SW 1271 (cell line): ENCODE measurements around the gene GLRX5.
A peak's percentile ranks its signal among the peaks of the same experiment; 100 is the strongest.
"Not testable (repeated sequence)": the region's sequence is repeated elsewhere in the genome, so short reads cannot be mapped to it uniquely, and the experiment has no call there.

Experiments
- DNase-seq, 2 experiments: peaks; one replicate each; lab custom pipeline; 2025; lab: John Stamatoyannopoulos, UW

Gene GLRX5

GRCh38 chr14:95559203-95559602, 24.4 kb downstream of the GLRX5 start:
- no peak for DNase-seq

- peak; percentile 49 to 89 for DNase-seq
Measured at GRCh38 chr14:95561001-95561412, 26.2 kb downstream of the GLRX5 start.

GRCh38 chr14:95562892-95563685, 28.2 kb downstream of the GLRX5 start:
- no peak for DNase-seq

- no peak for DNase-seq
Measured at GRCh38 chr14:95564060-95564459, 29.2 kb downstream of the GLRX5 start.

GRCh38 chr14:95569440-95569839, 34.6 kb downstream of the GLRX5 start:
- no peak for DNase-seq

GRCh38 chr14:95573313-95573712, 38.5 kb downstream of the GLRX5 start:
- DNase-seq = no peak

GRCh38 chr14:95575840-95576473, 41.1 kb downstream of the GLRX5 start:
- DNase-seq = no peak

- no peak for DNase-seq
Measured at GRCh38 chr14:95577067-95577800, 42.4 kb downstream of the GLRX5 start.

- no peak for DNase-seq
Measured at GRCh38 chr14:95577870-95578269, 43.0 kb downstream of the GLRX5 start.

GRCh38 chr14:95583836-95584617, 49.2 kb downstream of the GLRX5 start:
- not testable (repeated sequence) for DNase-seq

- no peak for DNase-seq
Measured at GRCh38 chr14:95585953-95586620, 51.2 kb downstream of the GLRX5 start.

- DNase-seq = not testable (repeated sequence)
Measured at GRCh38 chr14:95591182-95591581, 56.3 kb downstream of the GLRX5 start.
